Mucosa of rectum (tissue), 2 donors: ENCODE measurements around the gene GAL3ST2.

Experiments used
- H3K27ac ChIP-seq, 2 donors: one replicate each; pipeline ENCODE4 v1.7.0; 2013; ENCODE audit warnings: inconsistent platforms in 2 of 2, low read depth in 2 of 2, low read length in 2 of 2
- H3K27me3 ChIP-seq, 2 donors: one replicate each; pipeline ENCODE4 v1.7.0; 2013; ENCODE audit warnings: low read length in 2 of 2; ENCODE audit not compliant: control insufficient read depth in 2 of 2, insufficient read depth in 2 of 2
- H3K36me3 ChIP-seq, 2 donors: one replicate each; pipeline ENCODE4 v1.7.0; 2013; ENCODE audit warnings: low read length in 2 of 2; ENCODE audit not compliant: control insufficient read depth in 2 of 2, insufficient read depth in 2 of 2
- H3K4me1 ChIP-seq, 2 donors: one replicate each; pipeline ENCODE4 v1.7.0; 2013; ENCODE audit warnings: low read length in 2 of 2, mild to moderate bottlenecking in 1 of 2; ENCODE audit not compliant: control insufficient read depth in 2 of 2, insufficient read depth in 2 of 2
- H3K4me3 ChIP-seq, 2 donors: one replicate each; pipeline ENCODE4 v1.7.0; 2013; ENCODE audit warnings: low read length in 2 of 2
- H3K9ac ChIP-seq, 2 donors: one replicate each; pipeline ENCODE4 v1.7.0; 2013; ENCODE audit warnings: low read length in 2 of 2, low read depth in 1 of 2, mild to moderate bottlenecking in 1 of 2
- H3K9me3 ChIP-seq, 2 donors: one replicate each; pipeline ENCODE4 v1.7.0; 2013; ENCODE audit warnings: low read length in 2 of 2; ENCODE audit not compliant: control insufficient read depth in 2 of 2
- donor health status: healthy.
- donor health status: Normal muscosa, but diverticular disease.

Gene GAL3ST2

DNA sequence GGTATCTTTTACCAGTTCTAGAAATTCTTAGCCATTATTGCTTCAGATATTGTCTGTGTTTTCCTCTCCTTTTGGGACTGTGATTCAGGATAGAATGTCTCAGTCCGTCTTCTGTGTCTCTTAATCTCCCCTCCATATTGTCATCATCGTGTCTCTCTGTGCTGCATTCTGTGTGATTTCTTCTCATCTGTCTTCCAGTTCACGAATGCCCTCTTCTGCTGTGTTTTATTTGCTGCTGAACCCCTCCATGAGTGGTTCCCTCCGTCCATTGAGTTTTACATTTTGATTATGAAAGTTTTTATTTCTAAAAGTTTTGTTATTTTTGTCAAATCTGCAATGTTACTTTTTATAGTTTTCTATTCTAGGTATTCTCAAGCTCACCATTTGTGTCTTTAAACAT lies 30.5 kb upstream of the GAL3ST2 start:
- no peak overlapping the region for H3K27ac ChIP-seq
- H3K4me1 ChIP-seq = no peaks in the 10 kb centered on the region
- H3K4me3 ChIP-seq = no peak overlapping the region
- H3K9ac ChIP-seq = no peak overlapping the region
- H3K36me3 ChIP-seq = peaks cover 32 to 44% of the 10 kb centered on the region in 2 donors
- H3K9me3 ChIP-seq = no peaks in the 10 kb centered on the region
- H3K27me3 ChIP-seq = no peaks in the 10 kb centered on the region

DNA sequence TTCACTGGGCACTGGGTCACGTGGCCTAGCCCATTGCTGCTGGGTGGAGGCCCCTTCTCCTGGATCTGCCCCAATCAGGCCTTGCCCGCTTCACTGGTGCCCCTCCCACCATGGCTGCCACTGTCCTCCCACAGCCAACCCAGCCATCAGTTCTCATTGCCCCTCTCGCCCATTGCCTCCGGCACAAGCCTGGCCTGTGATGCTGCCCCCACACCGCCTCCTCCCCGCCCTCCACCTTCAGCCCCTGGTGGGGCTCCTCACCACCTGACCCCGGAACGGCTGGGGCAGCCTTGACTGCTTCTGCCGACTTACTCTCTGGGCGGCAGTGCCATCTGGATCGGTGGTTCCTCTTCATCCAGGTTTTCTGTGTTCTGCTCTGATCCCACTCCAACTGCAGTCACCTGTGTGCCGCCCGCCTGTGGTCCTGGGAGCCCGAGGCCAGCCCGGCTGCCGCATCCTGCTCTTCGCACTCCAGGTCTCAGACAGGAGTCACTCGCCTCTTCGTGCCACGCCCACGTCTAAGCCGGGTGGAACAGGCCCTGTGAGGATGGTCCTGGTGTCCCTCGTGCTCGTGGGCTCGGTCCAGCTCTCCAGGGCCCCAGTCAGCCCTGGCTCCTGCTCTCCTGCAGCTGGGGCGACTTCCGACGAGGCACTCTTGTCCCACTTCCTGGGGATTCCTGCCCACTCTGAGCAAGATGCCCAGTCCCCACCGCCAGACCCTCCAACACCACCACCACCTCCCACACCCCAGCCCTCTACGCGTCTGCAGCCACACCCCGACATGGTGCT lies 28.0 kb upstream of the GAL3ST2 start:
- Histone ChIP-seq H3K9ac (no peak overlapping the region), H3K27ac (no peak overlapping the region), H3K27me3 (no peaks in the 10 kb centered on the region), H3K9me3 (no peaks in the 10 kb centered on the region), H3K4me1 (no peaks in the 10 kb centered on the region), H3K4me3 (no peak overlapping the region), H3K36me3 (peaks cover 34 to 41% of the 10 kb centered on the region in 2 donors)

DNA sequence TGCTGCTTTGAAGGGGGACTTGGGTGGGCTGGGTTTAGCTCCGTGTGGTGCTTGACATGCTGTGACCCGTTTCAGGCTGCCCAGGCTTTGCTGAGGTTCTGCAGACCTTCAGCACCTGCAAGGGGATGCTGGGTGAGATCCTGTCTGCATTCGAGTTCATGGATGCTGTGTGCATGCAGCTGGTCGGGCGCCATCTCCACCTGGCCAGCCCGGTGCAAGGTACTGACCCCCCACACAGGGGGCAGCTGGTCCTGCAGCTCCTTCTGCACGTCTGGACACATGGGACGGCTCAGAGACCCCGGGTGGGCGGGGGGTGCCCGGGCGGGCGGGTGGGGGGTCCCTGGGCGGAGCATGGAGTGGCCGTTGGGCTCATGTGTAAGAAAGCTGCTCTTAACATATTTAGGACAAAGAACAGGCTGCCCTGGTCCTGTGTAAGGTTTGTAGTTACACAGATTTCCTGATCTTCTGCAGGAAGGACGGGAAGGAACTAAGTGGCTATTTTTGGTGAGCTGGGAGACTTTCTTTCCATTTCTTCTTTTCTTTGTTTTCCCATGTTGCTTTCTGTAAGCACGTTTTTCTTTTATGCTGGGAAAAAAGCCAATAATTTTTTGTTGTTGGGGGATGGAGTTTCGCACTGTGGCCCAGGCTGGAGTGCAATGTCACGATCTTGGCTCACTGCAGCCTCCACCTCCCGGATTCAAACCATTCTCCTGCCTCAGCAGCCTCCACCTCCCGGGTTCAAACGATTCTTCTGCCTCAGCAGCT lies 26.4 kb upstream of the GAL3ST2 start:
- H3K27ac ChIP-seq = no peak overlapping the region
- no peak overlapping the region for H3K9ac ChIP-seq
- no peaks in the 10 kb centered on the region for H3K9me3 ChIP-seq
- H3K27me3 ChIP-seq = no peaks in the 10 kb centered on the region
- peaks cover 27 to 30% of the 10 kb centered on the region in 2 donors for H3K36me3 ChIP-seq
- H3K4me3 ChIP-seq = no peak overlapping the region
- H3K4me1 ChIP-seq = no peaks in the 10 kb centered on the region

DNA sequence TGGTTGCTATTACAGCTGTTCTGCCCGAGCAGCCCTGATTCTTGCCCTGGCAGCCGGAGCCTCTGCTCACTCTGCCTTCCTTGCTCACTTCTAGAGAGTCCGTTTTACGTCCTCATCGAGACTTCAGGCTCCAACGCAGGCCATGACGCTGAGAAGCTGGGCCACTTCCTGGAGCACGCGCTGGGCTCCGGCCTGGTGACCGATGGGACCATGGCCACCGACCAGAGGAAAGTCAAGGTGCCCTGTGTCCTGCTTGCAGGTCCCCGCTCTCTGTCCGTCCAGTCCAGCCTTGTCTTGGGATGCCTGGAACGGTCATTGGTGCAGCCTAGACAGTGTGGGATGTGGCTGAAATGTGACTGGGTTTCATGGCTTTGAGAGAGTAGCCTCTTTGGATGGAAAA lies 25.5 kb upstream of the GAL3ST2 start:
- no peaks in the 10 kb centered on the region for H3K4me1 ChIP-seq
- H3K27me3 ChIP-seq = no peaks in the 10 kb centered on the region
- no peak overlapping the region for H3K4me3 ChIP-seq
- no peak overlapping the region for H3K27ac ChIP-seq
- no peaks in the 10 kb centered on the region for H3K9me3 ChIP-seq
- peaks cover 24 to 34% of the 10 kb centered on the region in 2 donors for H3K36me3 ChIP-seq
- H3K9ac ChIP-seq = no peak overlapping the region

DNA sequence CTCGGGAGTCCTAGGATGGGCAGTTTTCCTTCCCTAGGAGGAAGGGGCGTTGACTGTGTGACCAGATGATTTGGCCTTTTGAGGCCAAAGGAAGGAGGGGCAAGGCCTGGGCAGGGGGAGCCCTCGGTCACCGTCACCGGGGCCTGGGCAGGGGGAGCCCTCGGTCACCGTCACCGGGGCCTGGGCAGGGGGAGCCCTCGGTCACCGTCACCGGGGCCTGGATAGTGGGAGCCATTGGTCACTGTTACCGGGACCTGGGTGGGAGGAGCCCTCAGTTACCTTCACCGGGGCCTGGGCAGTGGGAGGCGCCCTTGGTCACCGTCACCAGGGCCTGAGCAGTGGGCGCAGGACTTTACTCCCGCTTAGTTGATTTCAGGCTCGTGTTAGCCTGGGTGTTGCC lies 24.8 kb upstream of the GAL3ST2 start:
- Histone ChIP-seq H3K27ac (no peak overlapping the region), H3K4me1 (no peaks in the 10 kb centered on the region), H3K27me3 (no peaks in the 10 kb centered on the region), H3K9ac (no peak overlapping the region), H3K36me3 (peaks cover 24 to 35% of the 10 kb centered on the region in 2 donors), H3K4me3 (no peak overlapping the region), H3K9me3 (no peaks in the 10 kb centered on the region)

DNA sequence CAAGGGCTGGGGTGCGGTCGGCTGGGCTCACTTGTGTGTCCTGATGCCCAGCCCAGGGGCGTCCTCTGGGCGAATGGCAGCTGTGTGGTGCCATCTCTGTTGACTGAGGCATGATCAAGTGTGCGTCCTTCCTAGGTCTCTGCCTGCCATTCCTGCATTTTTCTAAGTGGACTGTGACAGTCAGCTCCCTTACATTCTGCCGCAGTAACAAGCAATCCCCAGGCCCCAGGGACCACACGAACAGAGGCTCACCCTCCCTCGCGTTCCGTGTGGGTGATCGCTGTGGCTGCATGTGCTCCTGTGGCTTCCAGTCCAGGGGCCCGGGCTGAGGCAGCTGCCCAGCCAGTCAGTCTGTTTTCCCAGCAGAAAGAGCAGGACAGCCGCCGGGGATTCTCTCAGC lies 24.4 kb upstream of the GAL3ST2 start:
- Histone ChIP-seq H3K9me3 (no peaks in the 10 kb centered on the region), H3K4me1 (no peaks in the 10 kb centered on the region), H3K27me3 (no peaks in the 10 kb centered on the region), H3K36me3 (peaks cover 27 to 38% of the 10 kb centered on the region in 2 donors), H3K27ac (no peak overlapping the region), H3K4me3 (no peak overlapping the region), H3K9ac (no peak overlapping the region)

DNA sequence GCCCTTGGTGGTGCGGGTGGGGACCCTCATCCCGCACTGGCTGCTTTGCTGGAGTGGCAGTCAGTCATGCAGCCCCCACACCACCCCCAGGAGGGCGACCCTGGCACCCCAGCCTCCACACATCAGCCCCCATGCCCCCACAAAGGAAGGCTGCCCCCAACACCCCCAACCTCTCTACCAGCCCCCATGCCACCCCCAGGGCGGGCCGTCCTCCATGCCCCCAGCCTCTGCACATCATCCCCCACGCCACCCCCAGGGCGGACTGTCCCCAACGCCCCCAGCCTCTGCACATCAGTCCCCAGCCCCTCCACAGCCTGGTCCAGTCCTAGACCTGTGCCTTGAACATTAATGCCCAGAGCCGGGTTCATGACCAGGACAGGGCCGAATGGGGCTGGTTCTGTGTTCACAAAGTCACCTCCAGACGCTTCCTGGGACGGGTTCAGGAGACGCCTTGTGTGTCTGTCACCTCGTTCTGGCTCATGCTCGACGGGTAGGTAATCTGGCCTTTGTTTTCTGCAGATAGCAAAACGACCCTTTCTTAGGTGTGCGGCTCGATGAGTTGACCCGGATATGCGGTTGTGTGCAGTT lies 23.8 kb upstream of the GAL3ST2 start:
- H3K36me3 ChIP-seq = peaks cover 27 to 36% of the 10 kb centered on the region in 2 donors

DNA sequence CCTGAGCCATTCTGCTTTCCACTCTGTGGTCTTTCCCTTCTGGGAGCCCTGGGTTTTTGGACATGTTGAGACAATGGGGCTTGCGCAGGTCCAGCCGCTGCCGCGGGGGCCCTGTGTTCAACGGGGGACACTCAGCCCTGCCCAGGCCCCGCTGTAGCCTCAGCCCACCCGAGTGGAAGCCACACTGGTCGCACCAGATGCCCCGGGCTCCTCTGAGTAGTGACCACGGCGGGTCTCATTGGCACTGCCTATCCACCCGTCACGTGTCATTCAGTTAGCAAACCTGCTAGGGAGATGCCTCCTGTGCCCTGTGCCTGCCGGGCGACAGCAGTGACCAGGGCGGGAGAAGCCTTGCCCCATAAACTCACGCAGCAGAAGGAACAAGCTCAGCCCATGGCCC lies 23.1 kb upstream of the GAL3ST2 start:
- H3K9me3 ChIP-seq = no peaks in the 10 kb centered on the region
- no peak overlapping the region for H3K9ac ChIP-seq
- H3K27ac ChIP-seq = no peak overlapping the region
- H3K27me3 ChIP-seq = no peaks in the 10 kb centered on the region
- no peak overlapping the region for H3K4me3 ChIP-seq
- peaks cover 27 to 36% of the 10 kb centered on the region in 2 donors for H3K36me3 ChIP-seq
- no peaks in the 10 kb centered on the region for H3K4me1 ChIP-seq

More for the DNA sequence above, 23.8 kb upstream of the GAL3ST2 start:
- H3K4me1 ChIP-seq = no peaks in the 10 kb centered on the region
- H3K9me3 ChIP-seq = no peaks in the 10 kb centered on the region
- H3K27ac ChIP-seq = no peak overlapping the region
- no peaks in the 10 kb centered on the region for H3K27me3 ChIP-seq
- no peak overlapping the region for H3K4me3 ChIP-seq
- H3K9ac ChIP-seq = no peak overlapping the region

DNA sequence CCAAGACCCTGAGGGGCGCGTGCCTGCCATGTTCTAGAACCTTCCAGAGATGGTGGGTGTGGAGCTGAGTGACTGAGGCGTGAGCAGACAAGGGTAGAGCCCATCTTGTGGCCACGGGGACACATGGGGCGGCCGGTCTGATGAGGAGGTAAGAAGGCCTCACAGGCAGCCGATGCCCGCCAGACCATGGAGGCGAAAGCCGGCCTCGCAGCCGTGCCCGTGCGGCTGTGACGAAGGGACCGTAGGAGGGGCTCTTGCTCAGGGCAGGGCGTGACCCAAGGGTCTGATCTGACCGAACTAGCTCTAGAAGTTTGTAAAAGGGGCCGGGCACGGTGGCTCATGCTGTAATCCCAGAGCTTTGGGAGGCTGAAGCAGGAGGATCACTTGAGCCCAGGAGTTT lies 22.6 kb upstream of the GAL3ST2 start:
- H3K9ac ChIP-seq = no peak overlapping the region

DNA sequence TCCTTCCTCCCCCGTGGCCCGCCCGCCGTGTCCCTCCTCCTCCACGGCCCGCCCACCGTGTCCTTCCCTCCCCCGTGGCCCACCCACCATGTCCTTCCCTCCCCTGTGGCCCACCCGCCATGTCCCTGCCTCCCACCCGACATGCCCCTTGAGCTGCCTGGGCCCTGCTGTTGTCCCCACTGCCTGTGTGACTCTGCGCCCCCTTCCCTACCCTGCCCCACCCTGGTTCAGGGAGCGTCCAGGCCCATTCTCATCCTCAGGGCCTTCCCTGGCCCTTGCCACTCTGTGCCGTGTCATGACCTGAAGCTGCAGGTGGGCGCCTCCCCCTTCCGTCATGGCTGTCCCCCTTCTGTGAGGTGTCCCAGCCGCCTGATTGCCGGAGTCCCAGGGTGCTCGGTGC lies 21.5 kb upstream of the GAL3ST2 start:
- H3K9ac ChIP-seq = no peak overlapping the region
- H3K36me3 ChIP-seq = peaks cover 29 to 32% of the 10 kb centered on the region in 2 donors
- no peak overlapping the region for H3K27ac ChIP-seq
- H3K4me3 ChIP-seq = no peak overlapping the region
- no peaks in the 10 kb centered on the region for H3K4me1 ChIP-seq
- H3K27me3 ChIP-seq = no peaks in the 10 kb centered on the region
- no peaks in the 10 kb centered on the region for H3K9me3 ChIP-seq

More for the DNA sequence above, 22.6 kb upstream of the GAL3ST2 start:
- Histone ChIP-seq H3K9me3 (no peaks in the 10 kb centered on the region), H3K36me3 (peaks cover 28 to 32% of the 10 kb centered on the region in 2 donors), H3K27me3 (no peaks in the 10 kb centered on the region), H3K4me1 (no peaks in the 10 kb centered on the region), H3K4me3 (no peak overlapping the region), H3K27ac (no peak overlapping the region)
